GM12878 (cell line): ENCODE data around the gene LAMA2.

Experiments
- CBX3 ChIP-seq: fragments of 200-600 bp; sonication (generic); IDR thresholded peaks from 2 replicates; pipeline ENCODE4 v1.6.1; 2016; ENCODE audit warnings: low read depth, borderline replicate concordance
- CTCF ChIP-seq, 3 experiments: IDR thresholded peaks in 2 of 3; conservative IDR thresholded peaks in 1 of 3; 2 replicates each; pipeline ENCODE4 v1.5.1; 2011; ENCODE audit warnings: low read depth in 3 of 3, low read length in 3 of 3, mild to moderate bottlenecking in 3 of 3, control low read depth in 2 of 3, moderate library complexity in 2 of 3, inconsistent platforms in 1 of 3, mixed read lengths in 1 of 3; ENCODE audit not compliant: control insufficient read depth in 2 of 3, insufficient read depth in 1 of 3; ENCODE audit errors: extremely low read depth in 1 of 3
- NR2C2 ChIP-seq: IDR thresholded peaks from 2 replicates; pipeline ENCODE4 v1.6.1; 2011; ENCODE audit warnings: borderline replicate concordance, low read depth; ENCODE audit not compliant: control insufficient read depth, insufficient read length
- NR2F1 ChIP-seq: fragments of 450-650 bp; conservative IDR thresholded peaks from 2 replicates; pipeline ENCODE4 v1.6.1; 2017; ENCODE audit warnings: mild to moderate bottlenecking
- TF ChIP-seq, protein P1 (sequence below): fragments of 450-650 bp; IDR thresholded peaks from 2 replicates; pipeline ENCODE4 v1.6.1; 2017; ENCODE audit warnings: mild to moderate bottlenecking
- TF ChIP-seq, protein P2 (sequence below): IDR thresholded peaks from 2 replicates; pipeline ENCODE4 v1.6.1; 2012; ENCODE audit warnings: mild to moderate bottlenecking, low read depth, low read length

- TF ChIP-seq, protein P1, sequence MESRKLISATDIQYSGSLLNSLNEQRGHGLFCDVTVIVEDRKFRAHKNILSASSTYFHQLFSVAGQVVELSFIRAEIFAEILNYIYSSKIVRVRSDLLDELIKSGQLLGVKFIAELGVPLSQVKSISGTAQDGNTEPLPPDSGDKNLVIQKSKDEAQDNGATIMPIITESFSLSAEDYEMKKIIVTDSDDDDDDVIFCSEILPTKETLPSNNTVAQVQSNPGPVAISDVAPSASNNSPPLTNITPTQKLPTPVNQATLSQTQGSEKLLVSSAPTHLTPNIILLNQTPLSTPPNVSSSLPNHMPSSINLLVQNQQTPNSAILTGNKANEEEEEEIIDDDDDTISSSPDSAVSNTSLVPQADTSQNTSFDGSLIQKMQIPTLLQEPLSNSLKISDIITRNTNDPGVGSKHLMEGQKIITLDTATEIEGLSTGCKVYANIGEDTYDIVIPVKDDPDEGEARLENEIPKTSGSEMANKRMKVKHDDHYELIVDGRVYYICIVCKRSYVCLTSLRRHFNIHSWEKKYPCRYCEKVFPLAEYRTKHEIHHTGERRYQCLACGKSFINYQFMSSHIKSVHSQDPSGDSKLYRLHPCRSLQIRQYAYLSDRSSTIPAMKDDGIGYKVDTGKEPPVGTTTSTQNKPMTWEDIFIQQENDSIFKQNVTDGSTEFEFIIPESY: no peak
- no peak for TF ChIP-seq NR2C2
- TF ChIP-seq CTCF (IDR thresholded peaks at IDR 0.05 in 2 of 3, conservative IDR thresholded peaks at IDR 0.05 in 1 of 3; ENCODE audit: control insufficient read depth in 2 of 3, extremely low read depth in 1 of 3, insufficient read depth in 1 of 3, low read depth in 3 of 3, low read length in 3 of 3): no peak
- TF ChIP-seq CBX3: no peak
- TF ChIP-seq, protein P2, sequence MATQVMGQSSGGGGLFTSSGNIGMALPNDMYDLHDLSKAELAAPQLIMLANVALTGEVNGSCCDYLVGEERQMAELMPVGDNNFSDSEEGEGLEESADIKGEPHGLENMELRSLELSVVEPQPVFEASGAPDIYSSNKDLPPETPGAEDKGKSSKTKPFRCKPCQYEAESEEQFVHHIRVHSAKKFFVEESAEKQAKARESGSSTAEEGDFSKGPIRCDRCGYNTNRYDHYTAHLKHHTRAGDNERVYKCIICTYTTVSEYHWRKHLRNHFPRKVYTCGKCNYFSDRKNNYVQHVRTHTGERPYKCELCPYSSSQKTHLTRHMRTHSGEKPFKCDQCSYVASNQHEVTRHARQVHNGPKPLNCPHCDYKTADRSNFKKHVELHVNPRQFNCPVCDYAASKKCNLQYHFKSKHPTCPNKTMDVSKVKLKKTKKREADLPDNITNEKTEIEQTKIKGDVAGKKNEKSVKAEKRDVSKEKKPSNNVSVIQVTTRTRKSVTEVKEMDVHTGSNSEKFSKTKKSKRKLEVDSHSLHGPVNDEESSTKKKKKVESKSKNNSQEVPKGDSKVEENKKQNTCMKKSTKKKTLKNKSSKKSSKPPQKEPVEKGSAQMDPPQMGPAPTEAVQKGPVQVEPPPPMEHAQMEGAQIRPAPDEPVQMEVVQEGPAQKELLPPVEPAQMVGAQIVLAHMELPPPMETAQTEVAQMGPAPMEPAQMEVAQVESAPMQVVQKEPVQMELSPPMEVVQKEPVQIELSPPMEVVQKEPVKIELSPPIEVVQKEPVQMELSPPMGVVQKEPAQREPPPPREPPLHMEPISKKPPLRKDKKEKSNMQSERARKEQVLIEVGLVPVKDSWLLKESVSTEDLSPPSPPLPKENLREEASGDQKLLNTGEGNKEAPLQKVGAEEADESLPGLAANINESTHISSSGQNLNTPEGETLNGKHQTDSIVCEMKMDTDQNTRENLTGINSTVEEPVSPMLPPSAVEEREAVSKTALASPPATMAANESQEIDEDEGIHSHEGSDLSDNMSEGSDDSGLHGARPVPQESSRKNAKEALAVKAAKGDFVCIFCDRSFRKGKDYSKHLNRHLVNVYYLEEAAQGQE: no peak
- TF ChIP-seq NR2F1: no peak
Measured at GRCh38 chr6:129507846-129508245, 624.9 kb downstream of the LAMA2 start.
